NT2/D1 (cell line): ENCODE measurements around the gene ACP6.

ENCODE experiments used
- DNase-seq: peaks from one replicate; pipeline ENCODE4 v3.0.0-alpha.2; 2011; ENCODE audit warnings: low read depth, low spot score
- H3K27me3 ChIP-seq: 2 replicates; pipeline ENCODE4 v1.6.0; 2011; ENCODE audit warnings: mild to moderate bottlenecking; ENCODE audit not compliant: insufficient read length, insufficient read depth
- H3K36me3 ChIP-seq: 2 replicates; pipeline ENCODE4 v1.6.1; 2011; ENCODE audit warnings: mild to moderate bottlenecking, low read length, mixed read lengths; ENCODE audit not compliant: insufficient read depth, insufficient read length
- H3K4me1 ChIP-seq: 2 replicates; pipeline ENCODE4 v1.5.1; 2011; ENCODE audit not compliant: insufficient read depth, insufficient read length
- H3K4me3 ChIP-seq: 2 replicates; pipeline ENCODE4 v1.5.1; 2011; ENCODE audit warnings: low read depth; ENCODE audit not compliant: insufficient read length
- H3K9ac ChIP-seq: 2 replicates; pipeline ENCODE4 v1.6.0; 2011; ENCODE audit warnings: low read depth; ENCODE audit not compliant: insufficient read length
- H3K9me3 ChIP-seq: 2 replicates; pipeline ENCODE4 v1.5.1; 2011; ENCODE audit warnings: mild to moderate bottlenecking, low read length; ENCODE audit not compliant: insufficient read depth
- SUZ12 ChIP-seq: IDR thresholded peaks from 2 replicates; pipeline ENCODE4 v1.6.1; 2011; ENCODE audit not compliant: insufficient read length, insufficient read depth; ENCODE audit errors: extremely low read depth
- YY1 ChIP-seq: IDR thresholded peaks from 2 replicates; pipeline ENCODE4 v1.6.1; 2011; ENCODE audit not compliant: insufficient read length, insufficient read depth
- ZNF274 ChIP-seq: IDR thresholded peaks from 2 replicates; pipeline ENCODE4 v1.6.1; 2011; ENCODE audit warnings: mild to moderate bottlenecking, low read depth, low read length

The ACP6 gene

DNA sequence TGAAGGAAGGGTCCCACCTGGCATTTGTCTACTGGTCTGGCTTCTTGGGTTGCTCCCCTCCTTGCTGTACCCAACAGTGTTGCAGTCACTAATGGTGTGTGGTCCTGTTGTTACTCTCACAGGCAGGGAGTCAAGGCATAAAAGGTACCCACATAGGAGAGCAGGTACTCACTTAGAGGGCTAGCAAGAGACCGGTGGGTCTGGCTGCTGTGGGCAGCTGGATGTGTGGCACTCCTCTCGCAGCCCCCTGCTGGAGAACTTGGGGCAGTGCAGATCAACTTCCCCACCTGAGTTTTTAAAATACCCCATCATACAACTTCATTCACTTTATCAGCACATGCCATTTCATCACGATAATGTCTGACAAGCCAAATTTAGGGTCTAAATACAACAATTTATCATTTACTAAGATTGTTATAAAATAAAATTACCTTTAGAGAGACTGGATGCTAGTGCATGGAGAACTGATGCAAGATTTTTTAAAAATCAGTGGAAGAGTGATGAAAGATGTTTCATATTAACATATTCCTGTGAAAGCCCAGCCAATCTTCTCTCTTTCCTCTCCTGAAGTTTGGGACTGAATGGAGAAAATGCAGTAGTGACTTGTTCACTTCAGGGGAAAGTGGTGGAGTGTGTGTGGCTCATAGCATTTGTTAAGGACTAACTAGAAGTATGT lies 42.8 kb downstream of the ACP6 start:
- TF ChIP-seq ZNF274 (no peak), YY1 (no peak), SUZ12 (no peak)
- H3K27me3 ChIP-seq = no peaks in the 10 kb centered on the region
- H3K36me3 ChIP-seq = peaks cover 48% of the 10 kb centered on the region
- no peaks in the 10 kb centered on the region for H3K9me3 ChIP-seq
- H3K4me1 ChIP-seq = peaks cover 4% of the 10 kb centered on the region
- peak; percentile 55 for DNase-seq
- H3K9ac ChIP-seq = no peak overlapping the region
- no peak overlapping the region for H3K4me3 ChIP-seq

DNA sequence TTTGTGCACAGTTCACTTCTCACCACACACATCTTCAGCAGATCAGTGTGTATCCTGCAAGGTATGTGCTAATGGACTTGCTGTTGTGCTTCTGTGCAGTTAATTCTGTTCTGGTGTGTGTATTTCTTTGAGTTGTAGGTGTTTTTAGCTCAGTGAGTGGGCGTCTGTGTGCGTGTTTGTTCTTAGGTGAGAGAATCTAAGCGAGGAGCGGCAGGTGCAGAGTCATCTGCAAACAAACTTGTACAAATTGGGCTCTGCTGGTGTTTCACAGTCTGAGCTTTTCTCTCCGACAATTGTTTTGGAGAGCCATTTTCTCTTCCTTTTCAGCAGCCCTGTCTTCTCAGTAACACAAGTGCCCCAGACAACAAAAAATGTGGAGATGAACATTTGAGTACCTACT lies 43.6 kb downstream of the ACP6 start:
- H3K9ac ChIP-seq = no peak overlapping the region
- no peaks in the 10 kb centered on the region for H3K9me3 ChIP-seq
- H3K27me3 ChIP-seq = no peaks in the 10 kb centered on the region
- H3K4me3 ChIP-seq = no peak overlapping the region
- TF ChIP-seq YY1 (no peak), ZNF274 (no peak), SUZ12 (no peak)
- no peak for DNase-seq
- peaks cover 4% of the 10 kb centered on the region for H3K4me1 ChIP-seq
- peaks cover 56% of the 10 kb centered on the region for H3K36me3 ChIP-seq

DNA sequence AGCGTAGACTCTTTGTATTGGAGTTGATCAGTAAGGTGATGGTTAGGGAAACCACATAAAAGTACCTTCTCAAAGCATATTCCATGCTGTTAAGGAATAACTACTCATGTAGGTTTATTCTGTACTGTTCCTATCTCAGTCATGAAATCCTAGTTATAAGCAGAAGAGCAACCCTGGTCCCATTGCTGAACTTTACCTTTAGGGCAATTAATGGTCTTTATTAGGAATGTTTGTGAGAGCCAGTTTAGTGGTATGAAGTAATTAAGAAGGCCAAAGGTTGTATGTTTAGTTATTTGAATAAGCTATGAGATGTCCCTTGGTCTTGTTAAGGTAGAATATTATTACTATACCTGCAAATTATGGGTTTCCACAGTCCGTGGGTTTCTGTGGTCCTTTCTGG lies 44.0 kb downstream of the ACP6 start:
- TF ChIP-seq ZNF274 (no peak), YY1 (no peak), SUZ12 (no peak)
- Histone ChIP-seq H3K9ac (no peak overlapping the region), H3K4me3 (no peak overlapping the region), H3K9me3 (no peaks in the 10 kb centered on the region), H3K27me3 (no peaks in the 10 kb centered on the region), H3K4me1 (peaks cover 4% of the 10 kb centered on the region), H3K36me3 (peaks cover 61% of the 10 kb centered on the region)
- no peak for DNase-seq

DNA sequence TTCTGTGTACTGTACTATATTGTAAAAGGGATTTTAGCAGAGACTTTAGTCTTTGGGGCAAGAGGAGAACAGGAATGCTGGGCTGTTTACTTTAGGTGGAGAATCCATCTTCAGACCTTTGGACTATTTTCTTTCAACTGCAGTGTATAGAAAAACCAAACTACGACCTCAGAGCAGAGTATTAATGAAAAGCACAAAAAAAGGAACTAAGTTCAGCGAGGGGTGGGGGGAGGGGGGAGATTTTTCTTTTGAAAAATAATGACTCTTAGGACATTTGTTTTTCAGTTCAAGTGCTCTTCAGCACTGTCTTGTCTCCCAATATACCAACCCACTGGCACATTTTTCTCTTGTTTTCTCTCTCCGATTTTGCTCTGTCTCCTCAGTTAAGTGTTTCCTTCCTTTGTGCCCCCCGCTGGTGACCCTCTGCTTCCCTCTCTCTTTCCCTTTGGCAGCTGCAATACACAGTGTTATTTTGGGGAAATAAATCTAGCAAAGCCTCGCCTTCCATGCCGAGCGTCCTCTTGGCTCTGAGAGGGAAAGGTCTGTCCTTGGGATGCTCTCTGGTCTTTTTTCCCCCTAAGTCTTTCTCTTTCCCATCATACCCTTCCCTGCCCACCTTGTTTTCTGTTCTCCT lies 44.8 kb downstream of the ACP6 start:
- no peak for DNase-seq
- Histone ChIP-seq H3K9ac (no peak overlapping the region), H3K36me3 (peaks cover 69% of the 10 kb centered on the region), H3K9me3 (no peaks in the 10 kb centered on the region), H3K27me3 (no peaks in the 10 kb centered on the region), H3K4me3 (no peak overlapping the region), H3K4me1 (peaks cover 7% of the 10 kb centered on the region)
- no peak for TF ChIP-seq YY1
- TF ChIP-seq ZNF274 = no peak
- no peak for TF ChIP-seq SUZ12

DNA sequence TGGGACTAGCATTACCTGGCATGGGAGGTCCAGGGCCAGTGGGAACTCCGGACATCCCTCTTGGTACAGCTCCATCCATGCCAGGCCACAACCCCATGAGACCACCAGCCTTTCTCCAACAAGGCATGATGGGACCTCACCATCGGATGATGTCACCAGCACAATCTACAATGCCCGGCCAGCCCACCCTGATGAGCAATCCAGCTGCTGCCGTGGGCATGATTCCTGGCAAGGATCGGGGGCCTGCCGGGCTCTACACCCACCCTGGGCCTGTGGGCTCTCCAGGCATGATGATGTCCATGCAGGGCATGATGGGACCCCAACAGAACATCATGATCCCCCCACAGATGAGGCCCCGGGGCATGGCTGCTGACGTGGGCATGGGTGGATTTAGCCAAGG lies 45.8 kb downstream of the ACP6 start:
- peaks cover 8% of the 10 kb centered on the region for H3K4me1 ChIP-seq
- H3K9me3 ChIP-seq = no peaks in the 10 kb centered on the region
- no peak overlapping the region for H3K9ac ChIP-seq
- peaks cover 78% of the 10 kb centered on the region for H3K36me3 ChIP-seq
- DNase-seq = no peak
- no peak for TF ChIP-seq ZNF274
- TF ChIP-seq YY1 = no peak
- no peak for TF ChIP-seq SUZ12
- H3K27me3 ChIP-seq = no peaks in the 10 kb centered on the region
- H3K4me3 ChIP-seq = no peak overlapping the region

DNA sequence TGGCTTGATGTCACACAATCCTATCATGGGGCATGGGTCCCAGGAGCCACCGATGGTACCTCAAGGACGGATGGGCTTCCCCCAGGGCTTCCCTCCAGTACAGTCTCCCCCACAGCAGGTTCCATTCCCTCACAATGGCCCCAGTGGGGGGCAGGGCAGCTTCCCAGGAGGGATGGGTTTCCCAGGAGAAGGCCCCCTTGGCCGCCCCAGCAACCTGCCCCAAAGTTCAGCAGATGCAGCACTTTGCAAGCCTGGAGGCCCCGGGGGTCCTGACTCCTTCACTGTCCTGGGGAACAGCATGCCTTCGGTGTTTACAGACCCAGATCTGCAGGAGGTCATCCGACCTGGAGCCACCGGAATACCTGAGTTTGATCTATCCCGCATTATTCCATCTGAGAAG lies 46.3 kb downstream of the ACP6 start:
- no peak for DNase-seq

DNA sequence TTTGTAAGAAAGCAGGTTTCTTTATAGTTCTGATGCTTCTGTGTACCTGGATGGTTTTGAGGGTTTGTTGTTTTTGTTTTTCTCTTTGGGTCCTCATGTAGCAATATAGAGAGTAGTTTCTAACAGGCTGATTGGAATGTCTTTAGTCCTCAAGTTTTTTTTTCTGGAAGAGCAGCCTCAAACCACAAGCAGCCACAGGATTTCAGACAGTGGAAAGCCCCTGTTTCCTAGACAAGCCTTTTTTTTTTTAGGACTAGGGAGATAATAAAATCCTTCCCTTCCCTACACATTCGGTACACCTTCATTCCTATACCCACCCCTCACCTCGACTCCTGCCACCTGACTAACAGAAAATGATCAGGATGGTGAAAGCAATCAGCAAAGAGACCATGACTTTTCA lies 47.6 kb downstream of the ACP6 start:
- Histone ChIP-seq H3K36me3 (peaks cover 96% of the 10 kb centered on the region), H3K4me1 (peaks cover 8% of the 10 kb centered on the region), H3K4me3 (no peak overlapping the region), H3K9me3 (no peaks in the 10 kb centered on the region), H3K27me3 (no peaks in the 10 kb centered on the region), H3K9ac (no peak overlapping the region)
- DNase-seq = no peak
- TF ChIP-seq YY1 (no peak), SUZ12 (no peak)

More for the DNA sequence above, 46.3 kb downstream of the ACP6 start:
- no peak for TF ChIP-seq SUZ12
- H3K4me3 ChIP-seq = no peak overlapping the region
- peaks cover 8% of the 10 kb centered on the region for H3K4me1 ChIP-seq
- no peaks in the 10 kb centered on the region for H3K27me3 ChIP-seq
- peaks cover 84% of the 10 kb centered on the region for H3K36me3 ChIP-seq
- no peak overlapping the region for H3K9ac ChIP-seq
- no peaks in the 10 kb centered on the region for H3K9me3 ChIP-seq
